Tibial nerve (tissue), 4 donors: ENCODE data around the gene ELMO2.
A peak's percentile ranks its signal among the peaks of the same experiment; 100 is the strongest.

Experiments used
- EP300 ChIP-seq, 2 donors: sonication (generic); formaldehyde crosslinking; IDR thresholded peaks; one replicate each; pipeline ENCODE4 v1.6.1; 2017; ENCODE audit warnings: antibody characterized with exemption in 2 of 2, mild to moderate bottlenecking in 1 of 2
- POLR2A ChIP-seq, 2 donors: fragments of 450-650 bp; IDR thresholded peaks; one replicate each; pipeline ENCODE4 v1.6.1; 2017; ENCODE audit warnings: antibody characterized with exemption in 2 of 2, mild to moderate bottlenecking in 2 of 2, moderate library complexity in 2 of 2
- TF ChIP-seq, protein P1 (sequence below), 5 experiments: fragments of 200-600 bp in 3 of 5; fragments of 450-650 bp in 2 of 5; sonication (generic) in 3 of 5; IDR thresholded peaks; one replicate each; pipeline ENCODE4 v1.5.1; 2016 to 2019; ENCODE audit warnings: antibody characterized with exemption in 5 of 5, mild to moderate bottlenecking in 3 of 5, moderate library complexity in 2 of 5

DNA sequence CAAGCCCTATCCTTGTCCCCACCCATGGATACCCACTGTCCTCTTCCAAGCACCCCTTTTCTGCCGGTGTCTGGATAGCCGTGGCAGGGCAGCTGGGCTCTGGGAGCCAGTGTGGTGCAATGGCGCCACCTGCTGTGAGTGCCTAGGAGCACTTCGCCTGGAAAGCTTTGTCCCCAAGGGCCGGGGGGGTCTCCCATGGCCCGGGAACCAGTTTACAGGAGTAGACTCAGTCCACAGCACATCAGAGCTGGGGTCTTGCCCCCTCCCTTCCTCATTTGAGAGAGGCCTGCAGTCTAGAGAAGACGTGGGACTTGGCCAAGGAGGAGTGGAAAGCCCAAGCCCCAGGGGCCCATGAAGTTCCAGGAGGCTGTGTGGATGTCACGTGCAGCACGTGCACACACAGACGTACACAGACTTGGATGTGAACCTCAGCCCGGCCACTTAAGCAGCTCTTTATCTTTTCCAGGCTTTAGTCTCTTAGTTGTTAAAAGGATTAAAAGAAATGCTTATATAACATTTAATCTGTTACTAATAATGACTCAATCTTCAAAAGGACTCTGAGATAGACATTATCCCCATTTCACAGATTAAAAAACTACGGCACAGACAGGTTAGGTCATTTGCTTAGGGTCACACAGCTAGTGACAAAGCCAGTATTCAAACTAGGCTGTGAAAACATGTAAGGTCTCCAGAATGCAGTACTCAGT, 57.2 kb downstream of the ELMO2 start:
- TF ChIP-seq, protein P1, sequence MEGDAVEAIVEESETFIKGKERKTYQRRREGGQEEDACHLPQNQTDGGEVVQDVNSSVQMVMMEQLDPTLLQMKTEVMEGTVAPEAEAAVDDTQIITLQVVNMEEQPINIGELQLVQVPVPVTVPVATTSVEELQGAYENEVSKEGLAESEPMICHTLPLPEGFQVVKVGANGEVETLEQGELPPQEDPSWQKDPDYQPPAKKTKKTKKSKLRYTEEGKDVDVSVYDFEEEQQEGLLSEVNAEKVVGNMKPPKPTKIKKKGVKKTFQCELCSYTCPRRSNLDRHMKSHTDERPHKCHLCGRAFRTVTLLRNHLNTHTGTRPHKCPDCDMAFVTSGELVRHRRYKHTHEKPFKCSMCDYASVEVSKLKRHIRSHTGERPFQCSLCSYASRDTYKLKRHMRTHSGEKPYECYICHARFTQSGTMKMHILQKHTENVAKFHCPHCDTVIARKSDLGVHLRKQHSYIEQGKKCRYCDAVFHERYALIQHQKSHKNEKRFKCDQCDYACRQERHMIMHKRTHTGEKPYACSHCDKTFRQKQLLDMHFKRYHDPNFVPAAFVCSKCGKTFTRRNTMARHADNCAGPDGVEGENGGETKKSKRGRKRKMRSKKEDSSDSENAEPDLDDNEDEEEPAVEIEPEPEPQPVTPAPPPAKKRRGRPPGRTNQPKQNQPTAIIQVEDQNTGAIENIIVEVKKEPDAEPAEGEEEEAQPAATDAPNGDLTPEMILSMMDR (IDR thresholded peaks at IDR 0.05): peak; percentile 57 to 83 (median 72)
- TF ChIP-seq POLR2A (IDR thresholded peaks at IDR 0.05): no peak
- TF ChIP-seq EP300 (IDR thresholded peaks at IDR 0.05): no peak
